ENCODE measurements around the gene PAIP2.
"Not testable (repeated sequence)": the region's sequence is repeated elsewhere in the genome, so short reads cannot be mapped to it uniquely, and the experiment has no call there.

PAIP2 gene

DNA sequence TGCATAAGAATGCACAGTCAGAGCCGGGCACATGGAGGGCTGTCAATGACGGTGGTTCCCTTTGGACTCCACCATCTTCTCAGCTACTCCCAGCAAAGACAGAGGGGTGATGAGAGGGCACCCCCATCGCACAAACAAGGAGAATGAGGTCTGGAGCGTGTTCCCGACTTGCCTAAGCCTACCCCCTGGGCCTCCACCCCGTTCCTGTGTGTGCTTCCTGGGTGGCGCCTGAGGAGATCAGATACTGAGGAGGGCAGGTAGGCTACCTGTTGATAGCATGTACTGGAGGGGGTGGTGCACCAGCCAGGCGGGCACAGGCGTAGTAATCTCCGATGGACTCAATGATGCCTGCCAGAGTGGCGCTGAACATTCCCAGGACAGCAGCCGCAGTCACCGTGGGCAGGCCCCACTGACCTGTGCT, 37.3 kb downstream of the PAIP2 start:
- no peak for DNase-seq (ENCODE audit: low read depth)

DNA sequence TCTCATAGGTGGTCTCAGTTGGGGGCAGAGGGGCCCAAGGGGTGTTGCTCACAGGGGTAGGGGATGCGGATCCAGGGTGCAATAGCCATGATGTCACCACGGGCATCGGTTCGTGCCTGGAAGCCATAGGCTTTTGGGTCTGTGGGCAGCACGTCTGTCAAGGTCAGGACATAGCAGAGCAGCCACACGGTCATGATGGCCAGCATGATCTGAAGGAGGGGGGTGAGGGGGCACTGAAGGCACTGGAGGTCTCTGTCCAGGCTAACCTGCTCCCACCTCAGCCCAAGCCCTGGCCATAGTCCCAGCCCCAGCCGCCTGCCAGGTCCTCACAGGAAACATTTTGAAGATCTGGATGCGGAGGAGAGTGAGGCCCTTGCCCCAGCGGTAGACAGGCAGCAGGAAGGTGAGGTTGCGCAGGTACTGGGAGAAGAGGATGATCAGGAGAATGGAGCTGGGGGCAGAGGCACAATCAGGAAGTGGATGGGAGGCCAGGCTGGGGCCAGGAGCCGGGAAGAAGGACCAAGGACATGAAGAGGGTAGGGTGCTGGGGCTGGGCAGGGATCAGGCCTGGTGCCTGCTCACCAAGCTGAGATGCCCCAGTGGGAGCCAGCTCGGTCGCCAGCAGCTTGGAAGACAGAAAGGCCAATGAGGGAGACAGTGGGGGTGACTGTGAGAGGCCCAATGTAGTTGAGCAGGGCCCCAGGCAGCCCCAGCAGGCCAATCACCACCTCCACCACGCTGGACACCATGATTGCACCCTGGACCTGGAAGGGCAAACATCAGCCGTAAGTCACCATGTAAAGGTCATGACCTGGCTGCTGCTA, 38.2 kb downstream of the PAIP2 start:
- DNase-seq (ENCODE audit: low read depth) = no peak

DNA sequence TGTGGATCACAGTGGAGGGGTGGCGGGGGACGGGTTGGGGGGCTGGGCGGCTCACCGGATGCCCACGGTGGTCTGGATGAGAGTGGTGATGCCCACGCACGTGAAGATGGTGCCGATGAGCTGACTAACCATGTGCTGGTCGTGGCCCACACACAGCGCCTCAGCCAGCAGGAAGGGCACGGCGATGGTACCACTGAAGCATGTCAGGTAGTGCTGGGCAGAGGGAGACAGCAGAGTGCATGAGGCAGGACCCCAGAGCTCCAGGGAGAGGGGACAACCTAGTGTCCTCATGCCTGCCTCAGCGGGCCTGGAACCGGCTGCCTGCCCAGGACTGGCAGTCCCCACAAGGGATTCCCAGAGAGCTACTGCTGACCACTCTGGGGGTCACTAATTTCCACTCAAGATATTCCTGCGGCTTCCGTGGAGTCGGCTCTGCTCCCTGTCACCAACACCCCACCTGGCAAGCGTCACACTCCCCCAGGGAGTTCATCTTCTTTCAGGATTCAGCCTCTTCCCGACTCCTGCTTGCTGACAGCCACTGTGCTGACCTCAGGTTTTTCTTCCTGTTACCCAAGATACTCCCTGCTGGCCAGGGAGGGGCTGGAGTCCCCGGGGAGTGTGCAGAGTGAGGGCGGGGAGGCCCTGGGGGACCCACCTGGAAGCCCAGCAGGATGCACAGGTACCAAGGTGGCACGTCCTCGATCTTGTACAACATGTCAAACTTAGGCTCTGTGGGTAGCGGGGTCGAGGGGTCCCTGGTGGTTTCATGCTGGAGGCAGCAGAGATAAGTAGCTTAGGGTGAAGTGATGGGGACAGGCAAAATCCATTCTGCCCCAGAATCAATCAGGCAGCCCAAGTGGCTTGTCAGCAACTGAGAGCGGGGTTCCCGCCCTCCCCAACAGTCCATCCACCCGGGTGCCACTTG, 40.4 kb downstream of the PAIP2 start:
- no peak for DNase-seq (ENCODE audit: low read depth)

- no peak for DNase-seq (ENCODE audit: low read depth)
Measured at GRCh38 chr5:139382807-139383206, 41.2 kb downstream of the PAIP2 start.

DNA sequence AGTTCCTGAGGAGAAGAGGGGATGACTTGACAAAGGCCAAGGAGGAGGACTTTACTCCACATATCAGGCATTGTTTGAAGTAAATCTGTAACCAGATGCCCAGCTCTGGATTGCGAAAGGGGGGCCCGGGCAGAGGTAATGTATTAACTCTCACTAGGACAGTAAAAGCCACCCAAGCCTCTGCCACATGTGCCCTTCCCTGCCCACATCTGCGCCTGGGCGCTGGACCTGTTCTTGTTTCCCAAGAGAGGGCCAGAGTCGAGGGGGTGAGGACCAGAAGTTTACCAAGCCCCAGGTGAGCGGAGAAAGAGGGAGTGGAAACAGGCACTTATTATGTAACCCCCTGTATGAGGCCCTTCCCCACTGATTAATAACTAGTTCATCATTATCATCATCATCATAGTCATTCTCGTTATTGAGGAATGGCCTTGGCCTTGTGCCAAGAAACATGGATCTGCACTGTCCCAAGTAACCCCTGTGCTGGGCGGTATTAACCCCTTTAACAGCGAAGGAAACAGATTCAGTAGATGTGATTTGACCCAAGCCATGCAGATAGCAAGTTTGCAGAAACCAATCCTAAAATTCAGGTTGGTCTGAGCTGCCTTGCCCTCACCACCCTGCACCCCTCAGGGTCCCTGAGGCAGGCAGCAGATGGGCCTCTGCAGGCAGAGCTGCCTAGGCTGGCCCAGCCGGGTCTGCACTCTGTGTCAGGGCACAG, 41.8 kb downstream of the PAIP2 start, which contains the start of gene SLC23A1:
Gene SLC23A1 (minus strand): TSS at position 23 of the 718 bp plus-strand sequence. CDS start 44 bp downstream, outside the sequence.
- DNase-seq (ENCODE audit: low read depth) = no peak

DNA sequence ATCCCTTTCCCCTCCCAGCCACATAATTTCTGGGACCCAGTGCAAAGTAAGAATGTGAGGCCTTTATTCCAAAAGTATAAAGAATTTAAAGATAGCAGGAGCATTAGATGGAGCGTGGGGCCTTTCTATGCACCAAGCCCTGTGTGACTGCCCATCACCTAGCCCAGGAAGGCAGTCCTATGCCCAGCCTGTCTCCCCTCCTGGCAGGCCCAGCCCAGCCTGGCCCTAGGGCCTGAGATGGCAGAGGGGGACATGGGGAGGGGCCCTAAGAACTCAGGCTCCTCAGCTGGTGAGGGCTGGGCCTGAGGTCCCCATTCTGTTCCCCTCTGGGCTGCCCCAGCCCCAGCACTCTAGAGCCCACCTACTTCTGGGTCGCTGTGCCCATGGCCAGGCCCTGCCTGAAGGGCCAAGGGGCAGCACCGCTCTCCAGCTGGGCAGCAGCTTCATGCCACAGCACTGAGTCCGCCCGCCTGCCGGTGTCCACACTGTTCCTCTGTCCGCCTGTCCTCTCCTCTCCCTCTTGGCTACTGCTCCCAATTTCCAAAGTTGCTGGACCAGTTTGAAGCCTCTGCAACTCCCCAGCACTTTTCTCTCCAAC, 42.4 kb downstream of the PAIP2 start:
- no peak for DNase-seq (ENCODE audit: low read depth)

DNA sequence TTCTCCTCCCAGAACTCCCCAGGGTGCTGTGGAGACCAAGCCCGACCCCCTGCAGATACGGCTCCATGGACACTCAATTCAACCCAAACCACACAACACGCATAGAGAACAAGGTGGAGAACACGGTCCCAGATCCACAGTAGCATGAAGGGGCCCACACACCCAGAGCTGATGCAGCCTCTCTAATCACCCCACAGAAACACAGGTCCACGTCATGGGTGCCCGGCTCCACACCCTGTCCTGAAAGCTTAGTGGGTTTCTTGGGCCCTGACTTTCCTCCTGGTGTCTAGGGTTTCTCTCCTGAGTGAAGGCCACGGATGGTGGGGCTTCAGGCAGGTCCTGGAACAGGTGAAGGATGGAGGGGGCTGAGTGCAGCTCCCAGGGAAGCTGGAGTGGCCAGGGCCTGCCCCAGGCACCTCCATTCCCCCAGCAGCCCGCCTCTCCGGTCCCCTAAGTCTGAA, 43.0 kb downstream of the PAIP2 start:
- no peak for DNase-seq (ENCODE audit: low read depth)

DNA sequence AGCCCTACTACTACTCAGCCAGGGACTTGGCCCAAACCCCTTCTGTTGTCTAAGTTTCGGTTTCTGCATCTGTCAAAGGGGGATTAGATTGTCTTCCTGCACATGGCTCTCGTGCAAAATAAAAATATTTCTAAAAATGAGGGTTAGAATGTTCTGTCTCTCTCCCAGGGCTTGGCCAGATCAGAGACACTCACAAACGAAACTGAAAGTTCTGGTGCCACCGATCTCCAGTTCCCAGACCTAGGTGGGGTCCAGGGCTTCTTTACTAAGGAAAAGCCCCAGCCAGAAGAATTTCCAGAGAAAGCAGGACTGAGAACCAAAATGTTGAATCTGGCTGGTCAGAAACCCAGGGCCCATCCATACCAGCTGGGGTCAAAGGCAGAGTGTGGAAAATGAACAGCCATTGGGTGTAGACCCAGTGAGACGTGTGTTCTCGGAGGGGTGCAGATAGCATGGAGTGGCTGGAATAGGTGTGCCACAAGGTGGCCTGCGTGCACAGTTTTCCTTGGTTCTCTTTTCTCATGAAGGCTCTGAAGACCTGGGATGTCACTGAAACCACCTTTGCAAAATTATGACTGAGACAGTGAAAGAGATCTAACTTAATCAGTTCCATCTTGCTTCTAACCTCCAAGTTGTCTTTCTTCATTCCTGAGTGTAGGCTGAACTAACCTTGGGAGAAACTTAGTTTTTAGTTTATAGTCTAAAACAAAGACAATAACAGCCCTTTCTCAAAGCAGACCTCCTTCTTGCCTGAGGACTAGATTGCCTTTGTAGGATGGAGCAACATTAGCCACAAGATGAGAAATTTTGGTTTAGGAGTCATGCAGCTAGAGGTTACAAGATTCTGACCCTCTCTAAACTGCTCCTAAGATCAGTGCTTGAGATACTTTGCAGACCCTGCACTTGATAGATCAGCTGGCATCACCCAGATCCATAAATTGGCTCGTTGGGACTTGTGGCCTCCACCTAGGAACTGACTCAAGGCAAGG, 43.7 kb downstream of the PAIP2 start:
- DNase-seq (ENCODE audit: low read depth) = no peak

DNA sequence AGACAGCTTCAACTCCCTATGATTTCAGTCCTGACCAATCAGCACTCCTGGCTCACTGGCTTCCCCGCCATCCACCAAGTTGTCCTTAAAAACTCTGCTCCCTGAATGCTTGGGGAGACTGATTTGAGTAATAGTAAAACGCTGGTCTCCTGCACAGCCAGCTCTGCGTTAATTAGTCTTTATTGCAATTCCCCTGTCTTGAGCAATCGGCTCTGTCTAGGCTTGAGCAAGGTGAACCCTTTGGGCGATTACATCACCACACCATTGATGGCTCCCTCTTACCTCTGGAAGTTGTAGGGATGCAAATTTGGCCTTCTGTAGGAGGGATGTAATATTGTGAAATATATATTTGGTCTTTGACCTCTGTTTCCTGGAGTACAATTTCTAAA, 44.4 kb downstream of the PAIP2 start:
- no peak for DNase-seq (ENCODE audit: low read depth)

DNA sequence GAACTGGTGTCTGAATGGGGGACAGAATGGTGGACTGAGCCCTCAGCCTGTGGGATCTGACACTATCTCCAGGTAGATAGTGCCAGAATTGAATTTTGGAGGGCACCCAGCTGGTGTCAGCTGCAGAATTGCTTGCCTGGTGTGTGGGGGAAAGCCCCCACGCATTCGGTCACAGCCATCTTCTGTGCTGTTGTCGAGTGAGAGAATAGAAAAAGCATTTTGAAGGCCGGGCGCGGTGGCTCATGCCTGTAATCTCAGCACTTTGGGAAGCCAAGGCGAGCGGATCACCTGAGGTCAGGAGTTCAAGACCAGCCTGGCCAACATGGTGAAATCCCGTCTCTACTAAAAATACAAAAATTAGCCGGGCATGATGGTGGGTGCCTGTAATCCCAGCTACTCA, 45.3 kb downstream of the PAIP2 start:
- not testable (repeated sequence) for DNase-seq (ENCODE audit: low read depth)

GRCh38 chr5:139387611-139388197, 46.0 kb downstream of the PAIP2 start:
- DNase-seq (ENCODE audit: low read depth) = no peak

DNA sequence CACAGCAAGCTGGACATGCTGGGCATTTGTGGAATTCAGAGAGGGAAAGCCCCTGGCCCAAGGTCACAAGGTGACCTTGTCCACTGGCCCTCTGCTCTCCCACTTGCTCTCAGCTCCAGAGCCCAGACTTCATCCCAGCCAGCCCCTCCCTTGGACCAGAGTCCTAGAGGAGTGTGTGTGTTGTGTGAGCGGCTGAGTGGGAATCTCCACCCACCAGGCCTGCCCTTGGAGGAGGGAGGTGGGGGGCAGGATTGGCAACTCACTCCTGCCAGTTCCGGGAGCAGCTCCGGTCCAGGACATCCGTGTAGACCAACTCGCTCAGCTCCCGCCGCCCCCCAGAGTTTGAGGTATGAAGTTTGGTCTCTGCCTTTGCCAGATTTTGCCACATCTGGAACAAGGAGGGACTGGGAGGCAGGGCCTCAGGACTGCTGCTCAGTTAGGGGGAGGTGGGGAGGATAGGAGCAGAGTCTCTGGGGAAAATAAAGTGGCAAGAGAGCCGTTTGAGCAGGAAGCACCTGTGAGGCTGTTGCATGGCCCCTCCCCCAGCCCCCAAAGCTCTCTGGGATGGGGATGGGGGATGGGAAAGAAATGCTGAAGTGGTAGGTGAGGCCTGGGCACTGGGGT, 46.7 kb downstream of the PAIP2 start:
- DNase-seq (ENCODE audit: low read depth) = no peak

- no peak for DNase-seq (ENCODE audit: low read depth)
Measured at GRCh38 chr5:139389701-139390638, 48.3 kb downstream of the PAIP2 start, which contains the start of gene MZB1. Gene MZB1 (minus strand): TSS chr5:139389913. CDS start chr5:139389856, 57 bp downstream.

- no peak for DNase-seq (ENCODE audit: low read depth)
Measured at GRCh38 chr5:139390639-139391569, 49.2 kb downstream of the PAIP2 start.

DNA sequence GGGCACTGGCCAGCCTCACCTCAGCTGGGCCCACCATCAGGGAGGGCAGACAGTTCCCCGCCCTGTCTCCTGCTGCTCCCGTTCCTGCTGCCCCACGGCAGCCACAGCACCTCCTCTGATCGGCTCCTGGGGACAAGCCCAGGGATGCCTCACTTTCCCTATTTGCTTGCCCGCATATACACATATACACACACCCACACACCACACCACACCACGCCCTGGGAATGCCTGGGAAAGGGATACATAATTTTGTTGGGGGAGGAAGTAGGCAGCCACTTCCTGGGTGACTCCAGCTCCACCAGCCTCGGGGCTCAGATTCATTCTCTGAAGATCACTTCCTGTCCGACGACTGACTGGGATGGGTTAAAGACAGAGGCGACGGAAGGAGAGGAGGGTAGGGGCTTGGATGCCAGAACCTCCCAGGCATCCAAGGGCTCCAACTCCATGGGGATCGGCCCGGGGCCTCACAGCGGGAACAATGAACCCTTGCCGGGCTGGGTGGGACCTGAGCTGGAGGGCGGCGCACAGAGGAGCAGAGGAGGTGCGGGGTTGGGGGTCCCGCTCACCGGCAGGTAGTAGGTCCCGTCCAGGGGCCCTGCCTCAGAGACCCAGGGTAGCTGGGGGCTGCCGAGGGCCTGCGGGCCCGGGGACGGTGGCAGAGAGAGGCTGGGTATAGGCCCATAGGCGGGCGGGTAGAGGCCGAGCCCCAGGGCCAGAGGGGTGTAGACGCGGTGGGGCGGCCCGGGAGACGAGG, 50.1 kb downstream of the PAIP2 start:
- DNase-seq (ENCODE audit: low read depth) = no peak

- DNase-seq (ENCODE audit: low read depth) = no peak
Measured at GRCh38 chr5:139392324-139392677, 50.6 kb downstream of the PAIP2 start.
